PFSK-1 (cell line): ENCODE data around the gene ARL6IP5.

Source experiments
- FOXP2 ChIP-seq: optimal IDR thresholded peaks from 2 replicates; pipeline ENCODE3; 2011; ENCODE audit warnings: borderline replicate concordance, control low read depth, inconsistent platforms; ENCODE audit not compliant: insufficient read depth; ENCODE audit errors: extremely low read length, extremely low read depth
- POLR2AphosphoS5 ChIP-seq: IDR thresholded peaks from 2 replicates; pipeline ENCODE4 v1.6.1; 2012; ENCODE audit warnings: low read depth, mild to moderate bottlenecking, control low read depth, low read length, moderate library complexity
- REST ChIP-seq, 2 experiments: IDR thresholded peaks; 2 replicates each; pipeline versions ENCODE4 v1.6.1 to v1.8.0; 2011 to 2012; ENCODE audit warnings: low read depth in 2 of 2, low read length in 2 of 2, control low read depth in 1 of 2, inconsistent platforms in 1 of 2, mild to moderate bottlenecking in 1 of 2, moderate library complexity in 1 of 2; ENCODE audit not compliant: insufficient read depth in 1 of 2
- SIN3A ChIP-seq: IDR thresholded peaks from 2 replicates; pipeline ENCODE4 v1.6.1; 2012; ENCODE audit warnings: mild to moderate bottlenecking, low read length, moderate library complexity, borderline replicate concordance; ENCODE audit not compliant: insufficient read depth
- TAF1 ChIP-seq: IDR thresholded peaks from 2 replicates; pipeline ENCODE4 v1.6.1; 2012; ENCODE audit warnings: low read length, control low read depth, borderline replicate concordance; ENCODE audit not compliant: insufficient read depth

ARL6IP5 gene

GRCh38 chr3:69096299-69096698 is 11.6 kb downstream of the ARL6IP5 start:
- no peak for TF ChIP-seq TAF1
- no peak for TF ChIP-seq FOXP2
- no peak for TF ChIP-seq POLR2AphosphoS5
- TF ChIP-seq SIN3A: no peak
- no peak for TF ChIP-seq REST (IDR thresholded peaks at IDR 0.05; ENCODE audit: insufficient read depth in 1 of 2, low read depth in 2 of 2, low read length in 2 of 2)

DNA sequence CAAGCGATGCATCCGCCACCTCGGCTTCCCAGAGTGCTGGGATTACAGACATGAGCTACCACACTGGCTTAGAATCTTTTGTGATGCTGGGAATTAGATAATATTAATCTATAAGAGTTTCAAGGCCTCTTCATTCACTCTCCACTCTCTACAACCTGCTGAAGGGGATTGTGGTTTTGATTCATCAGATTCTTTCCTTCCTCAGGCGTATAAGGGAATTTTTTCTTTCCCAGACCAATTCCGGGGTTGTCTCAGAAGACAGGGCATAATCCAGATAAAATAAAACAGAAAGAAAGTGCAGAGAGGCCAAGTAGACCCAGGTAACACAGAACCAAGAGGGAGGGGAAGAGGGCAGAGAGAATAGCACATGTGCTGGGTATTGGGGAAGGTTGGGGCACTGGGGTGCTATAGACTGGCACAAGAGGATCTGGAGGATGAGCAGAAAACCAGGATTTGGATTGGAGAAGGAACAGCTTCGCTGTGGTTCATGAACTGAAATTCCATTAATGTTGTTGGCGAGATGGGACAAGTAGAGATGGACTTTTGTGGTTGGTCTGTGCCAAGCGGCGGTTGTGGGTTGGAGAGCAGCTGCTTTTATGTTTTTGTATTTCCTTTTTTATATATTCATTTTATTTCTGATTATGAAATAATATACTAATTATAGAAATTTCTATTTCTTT is 12.8 kb downstream of the ARL6IP5 start:
- no peak for TF ChIP-seq POLR2AphosphoS5
- TF ChIP-seq SIN3A: no peak
- no peak for TF ChIP-seq REST (IDR thresholded peaks at IDR 0.05; ENCODE audit: insufficient read depth in 1 of 2, low read depth in 2 of 2, low read length in 2 of 2)
- TF ChIP-seq TAF1: no peak
- no peak for TF ChIP-seq FOXP2

- no peak for TF ChIP-seq REST (IDR thresholded peaks at IDR 0.05; ENCODE audit: insufficient read depth in 1 of 2, low read depth in 2 of 2, low read length in 2 of 2)
- no peak for TF ChIP-seq POLR2AphosphoS5
- TF ChIP-seq FOXP2: no peak
- TF ChIP-seq SIN3A: no peak
- no peak for TF ChIP-seq TAF1
Measured at GRCh38 chr3:69099576-69099975, 14.8 kb downstream of the ARL6IP5 start.

DNA sequence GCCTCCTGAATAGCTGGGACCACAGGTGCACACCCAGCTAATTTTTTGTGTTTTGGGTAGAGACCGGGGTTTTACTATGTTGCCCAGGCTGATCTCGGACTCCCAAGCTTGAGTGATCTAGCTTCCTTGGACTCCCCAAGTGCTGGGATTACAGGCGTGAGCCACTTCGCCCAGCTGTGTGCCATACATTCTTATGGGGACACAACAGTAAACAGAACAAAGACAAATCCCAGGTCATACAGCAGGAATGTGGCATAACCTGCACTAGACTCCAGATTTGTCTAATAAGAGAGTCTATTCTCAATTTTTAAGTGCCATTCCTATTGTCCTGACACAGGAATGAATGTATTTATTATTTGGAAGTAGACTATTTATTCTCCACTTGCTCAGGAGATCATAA is 17.6 kb downstream of the ARL6IP5 start:
- TF ChIP-seq POLR2AphosphoS5: no peak
- TF ChIP-seq SIN3A: no peak
- TF ChIP-seq FOXP2: no peak
- no peak for TF ChIP-seq REST (IDR thresholded peaks at IDR 0.05; ENCODE audit: insufficient read depth in 1 of 2, low read depth in 2 of 2, low read length in 2 of 2)
- no peak for TF ChIP-seq TAF1

DNA sequence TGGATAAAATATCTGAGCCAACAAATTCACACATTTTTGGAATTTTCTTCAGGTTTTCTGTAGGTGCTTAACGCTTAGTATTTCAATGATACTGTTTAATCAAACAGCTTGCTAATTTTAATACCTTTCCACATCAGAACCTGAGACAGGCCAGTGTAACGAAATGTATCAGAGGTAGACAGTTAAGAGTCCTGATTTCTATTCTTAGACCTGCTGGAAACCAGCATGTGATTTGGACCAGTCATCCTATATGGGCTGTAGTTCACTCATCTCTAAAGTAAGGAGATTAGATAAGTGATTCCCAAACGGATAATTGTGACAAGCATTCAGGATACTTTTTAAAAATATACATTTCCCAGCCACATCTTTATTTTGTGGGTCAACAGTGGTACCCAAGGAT is 18.4 kb downstream of the ARL6IP5 start:
- TF ChIP-seq POLR2AphosphoS5 (no peak), REST (IDR thresholded peaks at IDR 0.05; ENCODE audit: insufficient read depth in 1 of 2, low read depth in 2 of 2, low read length in 2 of 2) (no peak), SIN3A (no peak), FOXP2 (no peak), TAF1 (no peak)
